ENCODE results near the gene HYOU1.
A peak's percentile ranks its signal among the peaks of the same experiment; 100 is the strongest.
"Not testable (repeated sequence)": the region's sequence is repeated elsewhere in the genome, so short reads cannot be mapped to it uniquely, and the experiment has no call there.

Gene HYOU1, protein sequence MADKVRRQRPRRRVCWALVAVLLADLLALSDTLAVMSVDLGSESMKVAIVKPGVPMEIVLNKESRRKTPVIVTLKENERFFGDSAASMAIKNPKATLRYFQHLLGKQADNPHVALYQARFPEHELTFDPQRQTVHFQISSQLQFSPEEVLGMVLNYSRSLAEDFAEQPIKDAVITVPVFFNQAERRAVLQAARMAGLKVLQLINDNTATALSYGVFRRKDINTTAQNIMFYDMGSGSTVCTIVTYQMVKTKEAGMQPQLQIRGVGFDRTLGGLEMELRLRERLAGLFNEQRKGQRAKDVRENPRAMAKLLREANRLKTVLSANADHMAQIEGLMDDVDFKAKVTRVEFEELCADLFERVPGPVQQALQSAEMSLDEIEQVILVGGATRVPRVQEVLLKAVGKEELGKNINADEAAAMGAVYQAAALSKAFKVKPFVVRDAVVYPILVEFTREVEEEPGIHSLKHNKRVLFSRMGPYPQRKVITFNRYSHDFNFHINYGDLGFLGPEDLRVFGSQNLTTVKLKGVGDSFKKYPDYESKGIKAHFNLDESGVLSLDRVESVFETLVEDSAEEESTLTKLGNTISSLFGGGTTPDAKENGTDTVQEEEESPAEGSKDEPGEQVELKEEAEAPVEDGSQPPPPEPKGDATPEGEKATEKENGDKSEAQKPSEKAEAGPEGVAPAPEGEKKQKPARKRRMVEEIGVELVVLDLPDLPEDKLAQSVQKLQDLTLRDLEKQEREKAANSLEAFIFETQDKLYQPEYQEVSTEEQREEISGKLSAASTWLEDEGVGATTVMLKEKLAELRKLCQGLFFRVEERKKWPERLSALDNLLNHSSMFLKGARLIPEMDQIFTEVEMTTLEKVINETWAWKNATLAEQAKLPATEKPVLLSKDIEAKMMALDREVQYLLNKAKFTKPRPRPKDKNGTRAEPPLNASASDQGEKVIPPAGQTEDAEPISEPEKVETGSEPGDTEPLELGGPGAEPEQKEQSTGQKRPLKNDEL

GRCh38 chr11:119057000-119057769 is at the start of gene HYOU1:
TSS of gene HYOU1 (minus strand) at chr11:119057205. CDS start at chr11:119056160, 1,045 bp downstream.
- intact Hi-C loops (cut with DNase I), result no loop called here
- peak; percentile 95 to 99 (median 98) for DNase-seq

- peak in 2 of 42 donors; percentile 59 to 63 for DNase-seq
- intact Hi-C loops (cut with DNase I), result no loop called here
Observed at GRCh38 chr11:119103793-119104192, 46.8 kb upstream of the HYOU1 start.

GRCh38 chr11:119103161-119103664 is 46.2 kb upstream of the HYOU1 start:
- intact Hi-C loops (cut with DNase I); DNase-seq: not testable (repeated sequence)

DNA sequence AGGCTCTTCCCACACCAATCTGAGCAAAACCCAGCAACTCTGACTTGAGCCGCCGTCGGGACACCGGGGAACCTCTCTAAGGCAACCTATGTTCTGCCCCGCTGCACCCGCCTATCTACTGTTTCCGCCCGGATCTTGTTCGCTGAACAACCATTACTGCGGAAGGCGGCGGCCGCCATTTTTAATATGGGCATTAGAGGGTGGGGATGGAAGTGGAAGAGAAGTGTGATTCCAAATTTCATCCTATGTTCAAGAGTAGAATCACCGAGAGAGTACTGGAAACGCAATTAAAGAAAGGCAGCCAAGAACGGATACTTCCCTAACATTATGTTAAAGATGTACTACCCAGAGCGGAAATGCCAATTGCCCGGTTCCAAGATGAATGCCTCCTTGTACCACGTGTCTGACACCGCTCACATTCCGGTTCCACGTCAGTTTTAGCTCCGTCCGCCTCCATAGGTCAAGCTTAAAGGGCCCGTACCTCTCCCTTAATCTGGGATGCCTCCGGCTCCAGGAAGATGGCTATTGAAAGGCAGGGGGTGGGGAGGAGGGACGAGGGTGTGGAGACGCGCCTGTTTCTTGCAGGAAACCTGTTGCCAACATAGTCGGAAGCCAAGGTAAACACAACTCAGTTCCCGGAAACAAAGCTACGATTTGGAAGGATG is 44.9 kb upstream of the HYOU1 start, which contains the start of gene DPAGT1:
Gene DPAGT1, minus strand, starts transcription at position 95 of the 665 bp plus-strand sequence. CDS start 198 bp downstream, outside the sequence.
- intact Hi-C loops (cut with DNase I), result no loop called here

DNA sequence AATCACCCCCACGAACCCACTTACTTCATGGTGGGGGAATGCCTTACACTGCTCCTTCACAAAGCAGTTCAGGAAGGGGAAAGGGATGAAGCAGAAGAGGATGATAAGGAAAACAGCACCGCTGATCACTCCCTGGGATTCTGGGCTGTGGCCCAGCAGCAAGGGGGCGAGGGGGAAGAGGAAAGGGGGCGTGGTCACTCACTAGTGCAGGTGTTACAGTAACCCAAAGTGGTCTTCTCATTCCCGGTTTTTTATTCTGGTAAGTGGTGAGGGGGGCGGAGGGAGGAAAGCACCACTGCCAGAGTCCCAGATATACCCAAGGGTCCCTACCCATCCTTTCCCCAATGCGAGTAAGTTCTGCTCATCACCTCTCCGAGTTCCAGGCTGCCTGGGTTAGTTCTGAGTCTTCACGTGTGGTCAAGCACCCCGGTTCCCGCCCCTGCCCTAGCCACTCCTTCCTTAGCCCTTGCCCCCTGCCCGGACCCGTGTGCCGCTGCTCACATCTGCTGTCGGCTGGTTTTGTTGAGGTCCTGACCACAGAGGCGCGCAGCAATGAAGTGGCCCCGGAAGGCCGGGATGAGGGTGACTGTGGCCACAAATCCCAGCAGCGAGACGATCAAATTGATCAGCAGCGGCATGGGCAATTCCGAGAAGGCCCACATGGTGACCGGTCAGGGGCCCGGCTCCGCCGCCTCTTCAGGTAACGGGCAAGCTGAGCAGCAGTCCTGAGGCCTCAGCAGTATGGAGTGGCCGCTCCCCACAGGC is 44.2 kb upstream of the HYOU1 start:
- intact Hi-C loops (cut with DNase I), result no loop called here
- DNase-seq, result no peak

More for the DNA sequence above, 44.9 kb upstream of the HYOU1 start, which contains the start of gene DPAGT1:
- DNase-seq, result peak; percentile 83 to 98 (median 92)

DNA sequence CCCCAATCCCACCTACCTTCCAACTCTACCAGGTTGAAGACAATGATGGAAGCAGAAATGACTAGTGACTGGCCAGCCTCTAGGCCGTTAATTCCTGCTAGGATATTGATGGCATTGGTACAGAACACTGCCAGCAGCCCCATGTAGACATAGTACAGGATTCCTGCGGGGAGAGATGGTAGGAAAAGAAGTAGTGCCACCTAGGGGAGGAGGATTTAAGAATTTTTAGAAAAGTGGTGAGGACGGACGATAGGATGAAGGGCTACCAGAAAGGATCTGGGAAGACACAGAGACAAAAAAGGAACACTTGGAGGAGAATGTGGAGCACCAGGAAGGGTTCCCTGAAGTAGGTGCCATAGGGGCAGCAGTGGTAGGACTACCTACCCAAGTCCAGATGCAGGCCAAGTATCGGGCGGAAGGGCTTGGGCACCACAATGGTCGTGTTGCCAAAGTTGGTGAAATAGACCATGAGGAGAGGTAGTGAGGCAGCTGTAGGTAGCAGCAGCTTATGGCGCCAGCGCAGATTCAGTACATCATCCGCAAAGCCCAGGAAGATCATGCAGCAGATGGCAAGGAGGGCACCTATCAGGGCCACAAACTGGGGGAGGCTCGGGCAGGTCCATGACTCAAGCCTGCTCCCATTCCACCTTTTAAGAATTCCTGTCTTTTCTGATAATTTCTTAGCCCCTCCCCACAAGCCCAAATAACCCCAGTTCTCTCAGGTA is 43.4 kb upstream of the HYOU1 start:
- no peak for DNase-seq
- intact Hi-C loops (cut with DNase I), result no loop called here

DNA sequence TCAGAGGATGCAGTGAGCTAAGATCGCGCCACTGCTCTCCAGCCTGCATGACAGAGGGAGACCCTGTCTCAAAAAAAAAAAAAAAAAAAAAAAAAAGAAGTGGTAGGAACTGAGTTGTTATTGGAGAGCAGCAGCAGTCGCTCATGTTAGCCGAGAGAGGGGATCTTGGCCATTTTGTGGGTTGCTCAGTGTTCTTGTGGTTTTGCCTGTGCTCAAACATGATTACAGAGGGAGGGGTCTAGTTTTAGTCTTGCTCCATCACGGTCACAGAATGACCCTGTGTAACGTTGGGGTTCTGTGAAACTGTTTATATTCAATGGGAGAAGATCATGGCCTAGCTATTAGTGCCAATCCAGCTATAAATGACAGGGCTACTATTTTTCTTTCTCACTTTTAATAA is 42.7 kb upstream of the HYOU1 start:
- DNase-seq, result no peak
- intact Hi-C loops (cut with DNase I), result no loop called here

DNA sequence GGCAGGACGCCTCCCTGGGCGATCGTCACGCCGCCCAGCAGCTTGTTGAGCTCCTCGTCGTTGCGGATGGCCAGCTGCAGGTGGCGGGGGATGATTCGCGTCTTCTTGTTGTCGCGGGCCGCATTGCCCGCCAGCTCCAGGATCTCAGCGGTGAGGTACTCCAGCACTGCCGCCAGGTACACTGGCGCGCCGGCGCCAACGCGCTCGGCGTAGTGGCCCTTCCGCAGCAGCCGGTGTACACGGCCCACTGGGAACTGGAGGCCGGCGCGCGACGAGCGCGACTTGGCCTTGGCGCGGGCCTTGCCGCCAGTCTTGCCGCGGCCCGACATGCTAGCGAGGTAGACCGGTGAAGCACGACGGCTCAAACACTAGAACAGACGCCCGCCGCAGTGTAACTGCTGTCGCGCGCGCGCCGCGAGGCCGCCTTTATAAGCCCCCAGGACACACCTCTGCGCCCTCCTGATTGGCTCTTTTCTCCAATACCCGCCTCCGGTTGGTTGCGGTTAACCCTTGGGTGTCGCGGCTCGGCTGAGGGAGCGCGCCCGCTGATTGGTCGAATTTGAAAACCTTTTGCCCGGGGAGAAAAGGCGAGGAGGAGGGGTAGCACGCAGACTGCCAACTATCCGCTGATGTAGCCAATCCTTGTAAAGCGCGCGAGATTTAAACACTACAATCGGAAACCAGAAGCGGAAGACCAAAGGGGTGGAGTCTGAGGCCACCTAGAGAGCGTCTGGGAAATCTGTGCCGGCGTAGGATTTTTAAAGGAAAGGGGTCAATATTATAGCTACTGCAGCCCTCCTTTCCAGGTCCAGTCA is 38.3 kb upstream of the HYOU1 start:
- intact Hi-C loops (cut with DNase I), result no loop called here
- DNase-seq, result peak; percentile 99 to 100 (median 100)

DNA sequence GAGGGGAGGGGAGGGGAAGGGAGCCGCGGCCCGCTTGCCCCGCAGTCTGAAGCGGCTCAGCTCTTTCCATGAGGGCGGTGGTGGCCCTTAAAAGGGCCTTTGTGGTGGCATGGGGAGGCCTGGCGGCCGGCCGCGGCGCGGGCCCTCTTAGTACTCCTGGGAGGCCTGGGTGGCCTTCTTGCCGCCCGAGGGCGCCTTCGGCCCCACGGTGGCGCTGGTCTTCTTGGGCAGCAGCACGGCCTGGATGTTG is 37.7 kb upstream of the HYOU1 start:
- intact Hi-C loops (cut with DNase I), result no loop called here

DNA sequence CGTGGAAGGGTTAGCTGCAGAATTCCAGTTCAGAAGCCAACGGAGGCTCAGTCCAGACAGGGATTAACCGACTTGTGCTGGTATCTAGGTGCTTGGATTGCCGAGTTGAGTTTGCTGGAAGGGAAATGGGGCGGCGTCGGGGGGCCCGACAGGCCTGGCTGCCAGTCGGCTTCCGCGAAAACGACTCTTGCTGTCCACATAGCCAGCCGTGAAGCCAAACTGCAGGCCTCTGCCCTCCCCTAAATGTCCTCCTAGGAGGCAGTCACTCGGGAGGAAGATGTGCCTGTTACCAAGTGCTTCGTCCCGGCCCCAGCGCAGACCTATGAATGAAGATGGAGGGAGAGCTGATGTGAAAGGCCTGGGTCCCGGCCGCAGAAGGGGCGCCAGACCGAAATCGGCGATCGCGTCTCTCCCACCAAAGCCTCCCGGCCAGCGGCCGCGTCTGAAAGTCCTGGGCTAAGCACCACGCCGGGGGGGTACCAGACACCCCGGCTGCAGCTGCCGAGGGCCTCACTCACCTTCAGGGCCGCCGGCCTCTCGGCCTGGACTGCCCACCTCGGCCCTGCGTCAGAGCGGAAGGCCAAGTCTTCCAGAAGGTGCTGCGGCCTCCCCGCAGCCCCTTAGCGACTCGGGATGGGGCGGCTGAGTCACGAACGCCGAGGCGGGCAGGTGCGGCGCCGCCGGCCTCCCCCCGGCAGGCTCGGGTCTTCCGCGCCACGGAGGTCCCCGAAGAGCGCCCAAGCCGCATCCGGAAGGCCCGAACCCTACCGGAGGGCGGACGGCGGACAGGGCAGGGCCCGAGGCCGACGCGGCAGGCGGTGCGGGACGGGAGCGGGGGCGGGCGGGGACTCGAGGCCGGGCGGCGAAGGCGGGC is 37.2 kb upstream of the HYOU1 start:
- intact Hi-C loops (cut with DNase I), result no loop called here
- peak in 20 of 42 donors; percentile 27 to 66 (median 44) for DNase-seq

More for the DNA sequence above, 37.7 kb upstream of the HYOU1 start:
- DNase-seq, result peak; percentile 69 to 93 (median 85)

- intact Hi-C loops (cut with DNase I), result no loop called here
- DNase-seq, result no peak
Observed at GRCh38 chr11:119092880-119093842, 36.2 kb upstream of the HYOU1 start.

DNA sequence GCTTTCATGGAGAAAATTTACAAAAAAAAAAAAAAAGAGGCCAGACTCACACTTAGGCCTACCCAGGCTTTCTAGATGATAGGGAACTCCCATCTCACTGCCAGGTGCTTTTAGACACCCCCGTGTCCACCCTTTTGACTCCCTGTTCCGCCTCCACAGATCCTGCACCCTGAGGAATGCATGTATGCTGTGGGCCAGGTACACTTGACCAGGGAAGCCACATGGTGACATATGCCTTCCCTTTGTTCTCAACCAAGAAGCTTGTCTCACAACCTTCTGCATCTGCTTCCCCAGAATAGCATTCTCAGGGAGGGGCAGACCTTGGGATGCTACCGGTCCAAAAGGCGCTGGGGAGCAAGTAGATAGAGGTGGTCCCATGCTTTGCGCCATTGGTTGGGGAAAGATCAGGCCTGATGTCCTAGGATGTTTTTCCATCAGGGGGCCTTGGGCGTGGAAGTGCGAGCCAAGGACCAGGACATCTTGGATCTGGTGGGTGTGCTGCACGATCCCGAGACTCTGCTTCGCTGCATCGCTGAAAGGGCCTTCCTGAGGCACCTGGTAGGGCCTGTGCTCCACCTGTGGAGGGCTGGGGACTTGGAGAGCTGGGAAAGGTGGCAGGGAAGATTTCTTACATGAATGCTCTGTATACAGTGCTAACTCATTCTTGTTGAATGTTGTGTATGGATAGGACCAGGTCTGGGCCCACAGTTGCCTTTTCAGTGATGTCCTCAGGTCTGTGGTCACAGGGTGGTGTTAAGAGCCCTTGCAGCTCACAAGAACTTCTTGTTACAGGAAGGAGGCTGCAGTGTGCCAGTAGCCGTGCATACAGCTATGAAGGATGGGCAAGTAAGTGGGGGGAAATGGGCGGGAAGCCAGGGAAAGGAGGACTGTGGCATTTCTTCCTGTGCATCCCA is 35.2 kb upstream of the HYOU1 start:
- no peak for DNase-seq
- intact Hi-C loops (cut with DNase I), result no loop called here

GRCh38 chr11:119091178-119091577 is 34.2 kb upstream of the HYOU1 start:
- intact Hi-C loops (cut with DNase I), result no loop called here
- no peak for DNase-seq

All from head of caudate nucleus (tissue), 42 donors.